Gastroesophageal sphincter (tissue), 4 donors: ENCODE data around the gene WASHC4. TPM values are rescaled to one million over a fixed set of nuclear protein-coding genes. Genes with fewer than 3 reads are reported as not detected.

Source experiments
- ATAC-seq: fragments of 150-250 bp; one replicate; pipeline ENCODE4 v1.9.1; 2016; ENCODE audit warnings: mild to moderate bottlenecking, moderate library complexity
- H3K27ac ChIP-seq, 4 donors: fragments of 200-600 bp; sonication (generic) in 3 of 4; 1 replicate in 3 of 4; 2 replicates in 1 of 4; pipeline ENCODE4 v1.5.1; 2016 to 2019
- H3K27me3 ChIP-seq: fragments of 200-600 bp; sonication (generic); one replicate; pipeline ENCODE4 v1.5.1; 2019
- H3K36me3 ChIP-seq, 2 donors: fragments of 200-600 bp; sonication (generic); one replicate each; pipeline ENCODE4 v1.5.1; 2019; ENCODE audit warnings: control low read depth in 1 of 2
- H3K4me1 ChIP-seq, 3 donors: fragments of 200-600 bp; sonication (generic); 1 replicate in 2 of 3; 2 replicates in 1 of 3; pipeline ENCODE4 v1.5.1; 2016 to 2019; ENCODE audit warnings: control low read depth in 2 of 3
- H3K4me3 ChIP-seq, 2 donors: fragments of 200-600 bp; sonication (generic); one replicate each; pipeline ENCODE4 v1.5.1; 2019; ENCODE audit warnings: mild to moderate bottlenecking in 1 of 2, moderate library complexity in 1 of 2
- H3K9me3 ChIP-seq, 3 donors: fragments of 200-600 bp; sonication (generic); one replicate each; pipeline ENCODE4 v1.5.1; 2017 to 2019; ENCODE audit warnings: control low read depth in 2 of 3
- EP300 ChIP-seq: sonication (generic); formaldehyde crosslinking; IDR thresholded peaks from one replicate; pipeline ENCODE4 v1.6.1; 2017; ENCODE audit warnings: antibody characterized with exemption, mild to moderate bottlenecking
- POLR2A ChIP-seq, 2 donors: fragments of 450-650 bp; IDR thresholded peaks; one replicate each; pipeline ENCODE4 v1.6.1; 2017; ENCODE audit warnings: antibody characterized with exemption in 2 of 2, mild to moderate bottlenecking in 2 of 2, moderate library complexity in 1 of 2
- POLR2AphosphoS5 ChIP-seq: sonication (generic); formaldehyde crosslinking; IDR thresholded peaks from one replicate; pipeline ENCODE4 v1.6.1; 2017; ENCODE audit warnings: antibody characterized with exemption
- WGBS, 2 donors: methylation state at CpG; one replicate each; pipeline ENCODE4 v1.1.5; 2018; ENCODE audit warnings: low coverage in 1 of 2; 5-methylcytosine and 5-hydroxymethylcytosine counted together
- total RNA-seq, 4 donors: library from RNA; depleted of rRNA; stranded (reverse); fragments of >200 nt; gene quantifications; one replicate each; pipeline ENCODE4 v1.1.0, GENCODE V29; 2016
- TF ChIP-seq, protein P1 (sequence below), 4 experiments: fragments of 200-600 bp in 2 of 4; fragments of 450-650 bp in 2 of 4; sonication (generic) in 1 of 4; IDR thresholded peaks; one replicate each; pipeline ENCODE4 v1.5.1; 2017 to 2019; ENCODE audit warnings: antibody characterized with exemption in 4 of 4, mild to moderate bottlenecking in 2 of 4, moderate library complexity in 2 of 4

WASHC4 gene
- total RNA-seq, 4 donors from 2014 or later, result 32.7 to 136 (median 53.6) TPM

DNA sequence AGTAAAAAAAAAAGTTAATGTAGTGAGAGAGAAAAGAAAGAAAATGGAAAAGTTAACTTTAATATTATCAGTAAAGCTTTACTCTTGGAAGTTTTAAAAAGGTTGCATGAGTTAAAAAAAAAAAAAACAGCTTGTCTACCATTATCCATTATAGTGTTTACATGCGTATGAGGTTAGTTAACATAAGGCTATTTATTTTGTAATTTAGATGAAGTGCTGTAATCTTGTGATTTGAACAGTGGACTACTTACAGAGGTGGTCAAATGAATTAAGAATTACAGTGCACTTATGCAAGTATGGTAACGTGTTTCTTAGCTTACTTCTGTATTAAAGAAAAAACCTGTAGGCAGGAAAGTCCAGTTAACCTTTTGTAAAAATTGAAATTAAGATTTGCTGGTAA lies 30.7 kb downstream of the WASHC4 start:
- TF ChIP-seq, protein P1, sequence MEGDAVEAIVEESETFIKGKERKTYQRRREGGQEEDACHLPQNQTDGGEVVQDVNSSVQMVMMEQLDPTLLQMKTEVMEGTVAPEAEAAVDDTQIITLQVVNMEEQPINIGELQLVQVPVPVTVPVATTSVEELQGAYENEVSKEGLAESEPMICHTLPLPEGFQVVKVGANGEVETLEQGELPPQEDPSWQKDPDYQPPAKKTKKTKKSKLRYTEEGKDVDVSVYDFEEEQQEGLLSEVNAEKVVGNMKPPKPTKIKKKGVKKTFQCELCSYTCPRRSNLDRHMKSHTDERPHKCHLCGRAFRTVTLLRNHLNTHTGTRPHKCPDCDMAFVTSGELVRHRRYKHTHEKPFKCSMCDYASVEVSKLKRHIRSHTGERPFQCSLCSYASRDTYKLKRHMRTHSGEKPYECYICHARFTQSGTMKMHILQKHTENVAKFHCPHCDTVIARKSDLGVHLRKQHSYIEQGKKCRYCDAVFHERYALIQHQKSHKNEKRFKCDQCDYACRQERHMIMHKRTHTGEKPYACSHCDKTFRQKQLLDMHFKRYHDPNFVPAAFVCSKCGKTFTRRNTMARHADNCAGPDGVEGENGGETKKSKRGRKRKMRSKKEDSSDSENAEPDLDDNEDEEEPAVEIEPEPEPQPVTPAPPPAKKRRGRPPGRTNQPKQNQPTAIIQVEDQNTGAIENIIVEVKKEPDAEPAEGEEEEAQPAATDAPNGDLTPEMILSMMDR (IDR thresholded peaks at IDR 0.05), result no peak
- TF ChIP-seq EP300 (no peak), POLR2AphosphoS5 (no peak), POLR2A (IDR thresholded peaks at IDR 0.05) (no peak)
- Histone ChIP-seq H3K4me3 (no peak overlapping the region), H3K27me3 (no peaks in the 10 kb centered on the region), H3K36me3 (peaks cover 0 to 75% of the 10 kb centered on the region in 2 donors), H3K9me3 (no peaks in the 10 kb centered on the region), H3K27ac (no peak overlapping the region), H3K4me1 (no peaks in the 10 kb centered on the region)
- ATAC-seq, result no peak
- WGBS, 2 donors, result 55 to 56% methylated on average over 2 of the region's 2 CpGs

DNA sequence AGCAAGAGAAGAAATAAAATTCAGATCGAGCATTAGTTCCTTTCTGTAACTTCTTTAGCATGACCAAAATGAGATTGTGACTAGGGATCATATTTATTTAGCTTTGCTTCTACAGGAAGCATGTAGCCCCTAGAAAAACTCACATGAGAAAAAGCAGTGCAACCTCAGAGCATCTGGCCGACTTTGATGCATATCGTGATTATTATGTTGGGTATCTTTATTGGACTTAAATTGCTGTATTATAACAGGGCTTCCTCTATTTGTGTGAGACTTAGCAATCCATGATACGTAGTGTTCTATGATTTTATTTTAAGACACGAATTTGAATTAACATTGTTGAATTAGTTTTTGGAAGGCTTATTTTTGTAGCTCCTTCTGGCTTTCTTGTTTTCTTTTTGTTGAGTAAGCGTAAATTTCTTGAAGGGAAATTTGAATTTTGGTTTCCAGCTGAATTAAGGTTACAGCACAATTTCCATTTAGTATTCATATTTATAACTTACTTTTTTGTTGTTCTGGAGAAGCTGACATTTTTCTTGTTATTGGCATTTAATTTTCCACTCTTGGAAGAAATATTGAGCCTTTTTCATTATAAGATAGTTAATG lies 33.9 kb downstream of the WASHC4 start:
- H3K4me3 ChIP-seq, result no peak overlapping the region
- H3K36me3 ChIP-seq, result peaks cover 0 to 71% of the 10 kb centered on the region in 2 donors
- no peak for ATAC-seq
- WGBS, 2 donors, result 80 to 85% methylated on average over 5 to 6 of the region's 6 CpGs
- TF ChIP-seq, protein P1 (IDR thresholded peaks at IDR 0.05), result no peak
- TF ChIP-seq POLR2AphosphoS5 (no peak), POLR2A (IDR thresholded peaks at IDR 0.05) (no peak), EP300 (no peak)
- no peaks in the 10 kb centered on the region for H3K9me3 ChIP-seq
- H3K27me3 ChIP-seq, result no peaks in the 10 kb centered on the region
- H3K4me1 ChIP-seq, result no peaks in the 10 kb centered on the region
- H3K27ac ChIP-seq, result no peak overlapping the region

DNA sequence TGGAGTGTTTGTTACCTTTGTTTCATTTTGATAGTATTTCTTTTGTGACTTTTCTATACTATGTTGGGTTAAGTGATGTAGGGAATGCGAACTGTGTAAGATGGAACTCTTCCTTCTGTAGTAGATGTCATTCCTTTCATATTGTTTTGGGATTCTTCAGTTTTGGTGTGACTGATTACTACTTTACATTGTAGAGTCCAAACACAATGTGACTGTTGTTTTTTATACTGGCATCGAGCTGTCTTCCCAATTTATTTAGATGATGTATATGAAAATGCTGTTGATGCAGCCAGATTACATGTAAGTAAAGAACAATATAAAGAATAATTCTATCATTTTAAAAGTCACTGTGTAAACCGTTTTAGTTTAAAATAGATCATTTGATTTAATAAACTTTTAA lies 34.7 kb downstream of the WASHC4 start:
- Histone ChIP-seq H3K36me3 (peaks cover 3 to 71% of the 10 kb centered on the region in 2 donors), H3K4me3 (no peak overlapping the region), H3K4me1 (no peaks in the 10 kb centered on the region), H3K27ac (no peak overlapping the region), H3K27me3 (no peaks in the 10 kb centered on the region), H3K9me3 (no peaks in the 10 kb centered on the region)
- ATAC-seq, result no peak
- 87 to 92% methylated on average over 3 of the region's 3 CpGs for WGBS, 2 donors
- TF ChIP-seq POLR2AphosphoS5 (no peak), EP300 (no peak), POLR2A (IDR thresholded peaks at IDR 0.05) (no peak)
- TF ChIP-seq, protein P1 (IDR thresholded peaks at IDR 0.05), result no peak

DNA sequence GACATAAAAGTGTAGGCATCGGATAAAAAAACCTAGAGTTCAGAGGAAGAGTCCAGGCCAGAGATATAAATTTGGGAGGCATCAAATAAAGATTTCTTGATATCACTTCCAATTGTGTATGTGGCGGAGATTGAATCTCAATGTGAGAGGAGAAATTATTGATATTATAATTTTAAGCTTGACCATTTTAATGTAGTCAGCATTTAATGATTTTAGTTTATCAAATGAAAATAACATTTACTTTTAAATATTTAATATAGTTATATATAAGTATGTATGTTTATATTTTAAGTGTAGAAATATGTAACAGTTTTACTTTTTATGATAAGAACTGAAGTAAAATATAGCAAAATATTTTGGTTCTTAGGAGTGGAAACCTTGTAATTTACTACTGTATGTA lies 48.7 kb downstream of the WASHC4 start:
- Histone ChIP-seq H3K36me3 (peaks cover 4 to 95% of the 10 kb centered on the region in 2 donors), H3K27me3 (no peaks in the 10 kb centered on the region), H3K4me1 (no peaks in the 10 kb centered on the region), H3K4me3 (no peak overlapping the region), H3K9me3 (no peaks in the 10 kb centered on the region), H3K27ac (no peak overlapping the region)
- 92 to 94% methylated on average over 2 of the region's 2 CpGs for WGBS, 2 donors
- no peak for ATAC-seq
- TF ChIP-seq POLR2AphosphoS5 (no peak), POLR2A (IDR thresholded peaks at IDR 0.05) (no peak), EP300 (no peak)
- TF ChIP-seq, protein P1 (IDR thresholded peaks at IDR 0.05), result no peak

DNA sequence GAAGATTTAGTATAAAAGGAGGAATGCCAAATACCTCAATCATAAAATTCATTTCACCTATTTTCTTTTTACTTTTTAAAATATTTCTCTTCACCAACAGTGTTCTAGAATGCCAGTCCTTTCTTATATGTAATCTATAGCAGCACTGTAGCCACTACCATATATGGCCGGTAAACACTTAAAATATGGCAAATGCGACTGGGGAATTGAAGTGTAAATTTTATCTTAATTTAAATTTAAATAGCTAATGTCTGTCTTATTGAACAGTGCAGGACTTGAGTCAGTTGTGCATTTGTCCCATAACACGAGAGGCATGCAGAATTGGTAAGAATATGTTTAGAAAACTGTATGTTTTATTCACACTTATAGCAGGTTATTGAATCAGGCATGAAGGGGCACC lies 50.1 kb downstream of the WASHC4 start:
- no peak for ATAC-seq
- no peak for TF ChIP-seq POLR2A (IDR thresholded peaks at IDR 0.05)
- TF ChIP-seq POLR2AphosphoS5, result no peak
- TF ChIP-seq EP300, result no peak
- TF ChIP-seq, protein P1 (IDR thresholded peaks at IDR 0.05), result no peak
- Histone ChIP-seq H3K4me1 (no peaks in the 10 kb centered on the region), H3K4me3 (no peak overlapping the region), H3K9me3 (no peaks in the 10 kb centered on the region), H3K27ac (no peak overlapping the region), H3K36me3 (peaks cover 4 to 93% of the 10 kb centered on the region in 2 donors), H3K27me3 (no peaks in the 10 kb centered on the region)
- WGBS, 2 donors, result 97% methylated on average over 3 of the region's 3 CpGs
